ENCODE measurements around the gene RARA.

Gene RARA

DNA sequence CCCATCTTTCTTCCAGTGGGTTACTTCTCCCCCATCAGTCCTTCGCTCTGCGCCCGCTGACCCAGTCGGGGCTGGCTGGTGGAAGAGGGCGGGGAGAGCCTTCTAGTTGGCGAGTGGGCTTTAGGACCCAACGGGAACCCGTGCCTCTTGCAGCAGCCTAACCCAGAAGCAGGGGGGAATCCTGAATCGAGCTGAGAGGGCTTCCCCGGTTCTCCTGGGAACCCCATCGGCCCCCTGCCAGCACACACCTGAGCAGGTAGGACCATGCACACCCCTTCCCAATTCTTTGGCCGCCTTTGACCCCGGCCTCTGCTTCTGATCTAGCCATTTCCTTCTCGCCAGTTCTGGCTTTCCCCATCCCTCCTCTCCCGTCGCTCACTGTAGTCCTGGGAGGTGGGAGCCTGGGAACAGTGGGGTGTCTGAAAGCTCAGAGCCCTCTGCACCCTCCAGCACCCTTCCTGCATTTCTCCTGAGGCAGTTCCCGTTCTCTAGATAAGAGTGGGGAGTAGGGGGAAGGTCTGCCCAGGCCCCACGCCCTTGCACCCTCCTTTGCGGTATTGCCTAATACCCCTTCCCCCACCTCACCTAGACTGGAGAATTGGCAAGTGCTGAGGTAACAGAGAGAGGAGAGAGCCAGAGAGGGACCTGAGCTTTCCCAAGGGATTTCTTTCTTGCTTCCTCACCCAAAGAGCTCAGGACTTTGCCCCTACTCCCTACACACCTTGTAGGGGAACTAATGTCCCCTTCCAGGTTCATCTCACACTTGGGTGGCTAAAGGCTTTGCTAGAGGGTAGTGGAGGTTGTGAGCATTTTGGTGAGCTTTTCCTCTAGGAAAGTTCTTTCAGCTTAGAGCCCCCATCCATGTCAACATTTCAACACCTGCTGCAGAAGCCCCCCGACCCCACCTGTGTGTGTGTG is at the start of gene RARA:
Gene RARA (plus strand): TSS at position 150 of the 918 bp plus-strand sequence. CDS start 22,039 bp downstream, outside the sequence.
- H3K27ac ChIP-seq = no peak within 1 kb of the TSS
- no peak for DNase-seq (ENCODE audit: low read depth, low spot score)

DNA sequence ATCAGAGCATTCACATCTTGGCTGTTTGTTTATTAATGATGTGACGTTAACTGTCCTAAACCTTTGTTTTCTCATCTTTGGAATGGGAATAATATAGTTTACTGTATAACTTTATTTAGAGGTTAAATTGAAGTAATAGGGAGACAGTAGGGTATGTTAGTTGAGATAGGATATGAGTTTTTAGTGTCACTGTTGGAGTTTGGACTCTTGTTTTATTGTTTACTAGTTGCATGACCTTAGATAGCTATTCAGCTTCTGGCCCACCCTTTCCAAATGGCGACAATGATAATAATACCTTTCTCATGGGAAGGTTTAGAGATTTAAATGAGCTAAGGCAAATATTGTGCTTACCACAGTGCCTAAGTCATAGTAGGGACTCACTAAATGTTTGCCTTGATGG is 49.5 kb upstream of the RARA start:
- DNase-seq (ENCODE audit: low read depth, low spot score) = no peak
- no peak overlapping the region for H3K27ac ChIP-seq

DNA sequence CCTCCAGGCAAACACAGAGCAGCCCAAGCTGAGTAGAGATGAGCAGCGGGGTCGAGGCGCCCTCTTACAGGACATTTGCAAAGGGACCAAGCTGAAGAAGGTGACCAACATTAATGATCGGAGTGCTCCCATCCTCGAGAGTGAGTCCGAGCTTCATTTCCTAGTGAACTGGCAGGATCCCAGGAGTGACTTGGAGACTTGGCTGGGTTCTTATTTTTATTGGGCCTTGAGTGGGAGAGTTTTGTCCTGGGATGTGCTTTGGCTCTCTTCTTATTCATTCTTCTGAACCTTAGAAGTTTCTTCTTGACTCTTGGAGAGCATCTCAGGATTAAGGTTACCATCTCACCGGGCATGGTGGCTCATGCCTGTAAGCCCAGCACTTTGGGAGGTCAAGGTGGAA is 48.5 kb upstream of the RARA start:
- DNase-seq (ENCODE audit: low read depth, low spot score) = no peak
- no peak overlapping the region for H3K27ac ChIP-seq

DNA sequence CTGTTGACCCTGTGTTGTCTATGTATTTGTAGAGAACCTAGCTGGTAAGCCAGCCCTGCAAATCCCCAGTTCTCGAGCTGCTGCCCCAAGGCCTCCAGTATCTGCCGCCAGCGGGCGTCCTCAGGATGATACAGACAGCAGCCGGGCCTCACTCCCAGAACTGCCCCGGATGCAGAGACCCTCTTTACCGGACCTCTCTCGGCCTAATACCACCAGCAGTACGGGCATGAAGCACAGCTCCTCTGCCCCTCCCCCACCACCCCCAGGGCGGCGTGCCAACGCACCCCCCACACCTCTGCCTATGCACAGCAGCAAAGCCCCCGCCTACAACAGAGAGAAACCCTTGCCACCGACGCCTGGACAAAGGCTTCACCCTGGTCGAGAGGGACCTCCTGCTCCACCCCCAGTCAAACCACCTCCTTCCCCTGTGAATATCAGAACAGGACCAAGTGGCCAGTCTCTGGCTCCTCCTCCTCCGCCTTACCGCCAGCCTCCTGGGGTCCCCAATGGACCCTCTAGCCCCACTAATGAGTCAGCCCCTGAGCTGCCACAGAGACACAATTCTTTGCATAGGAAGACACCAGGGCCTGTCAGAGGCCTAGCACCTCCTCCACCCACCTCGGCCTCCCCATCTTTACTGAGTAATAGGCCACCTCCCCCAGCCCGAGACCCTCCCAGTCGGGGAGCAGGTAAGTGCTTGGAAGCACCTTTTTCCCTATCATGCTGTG is 44.4 kb upstream of the RARA start:
- H3K27ac ChIP-seq = no peak overlapping the region
- DNase-seq (ENCODE audit: low read depth, low spot score) = no peak

DNA sequence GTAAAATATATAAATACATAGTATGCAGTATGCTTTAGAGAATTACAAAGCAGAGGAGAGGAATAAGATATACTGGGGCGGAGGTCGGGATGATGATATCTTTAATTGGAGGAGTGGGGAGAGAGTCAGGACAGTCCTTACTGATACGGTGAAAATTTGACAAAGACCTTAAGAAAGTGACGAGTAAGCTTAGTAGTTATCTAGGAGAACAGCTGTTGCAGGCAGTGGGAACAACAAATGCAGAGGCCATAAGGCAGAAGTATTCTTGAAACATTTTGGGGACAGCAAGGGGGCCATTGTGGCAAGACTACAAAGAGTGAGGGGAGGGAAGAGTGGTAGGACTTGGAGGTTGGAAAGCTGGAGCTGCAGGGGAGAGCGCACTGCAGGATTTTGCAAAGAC is 43.6 kb upstream of the RARA start:
- no peak for DNase-seq (ENCODE audit: low read depth, low spot score)
- no peak overlapping the region for H3K27ac ChIP-seq

DNA sequence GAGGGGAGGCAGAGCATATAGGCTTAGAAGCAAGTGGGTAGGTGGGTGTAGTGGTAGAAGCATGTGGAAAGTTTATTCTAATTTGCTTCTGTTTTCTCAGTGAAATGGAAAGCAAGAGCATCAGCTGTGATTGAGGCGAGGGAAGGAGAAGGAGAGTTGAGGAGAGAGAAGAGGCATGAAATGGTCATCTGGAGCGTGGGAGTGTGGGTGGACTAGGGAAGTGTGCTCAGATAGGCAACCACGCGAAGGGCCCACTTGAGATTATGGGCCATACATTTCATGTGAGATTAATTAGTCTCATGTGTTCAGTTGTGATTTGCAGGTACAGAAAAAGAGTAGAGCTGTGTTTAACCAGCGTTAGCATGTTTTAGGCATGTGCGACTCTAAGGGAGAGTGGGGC is 42.1 kb upstream of the RARA start:
- no peak overlapping the region for H3K27ac ChIP-seq
- DNase-seq (ENCODE audit: low read depth, low spot score) = no peak

DNA sequence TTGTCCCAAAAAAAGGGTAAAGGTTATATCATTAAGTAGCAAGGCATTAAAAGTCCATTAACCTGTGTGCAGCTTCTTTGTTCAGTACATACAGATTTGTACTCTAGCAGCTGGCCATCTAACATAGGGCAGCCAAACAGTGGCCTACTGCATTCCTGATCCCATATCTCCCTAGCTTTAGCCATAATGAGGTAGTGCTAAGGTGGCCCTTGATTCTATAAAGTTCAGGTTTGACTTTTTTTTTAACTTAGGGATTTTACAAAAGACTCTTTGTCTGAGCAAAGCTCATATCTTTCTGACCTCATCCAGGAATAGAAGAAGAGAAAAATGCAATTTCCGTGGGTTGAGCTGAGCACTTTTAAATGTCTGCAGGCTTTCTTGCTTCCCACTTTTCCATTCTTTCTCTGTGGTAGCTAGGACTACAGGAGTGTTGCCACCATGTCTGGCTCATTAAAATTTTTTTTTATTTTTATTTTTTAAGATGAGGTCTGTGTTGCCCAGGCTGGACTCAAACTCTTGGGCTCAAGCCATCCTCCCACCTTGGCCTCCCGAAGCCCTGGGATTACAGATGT is 40.8 kb upstream of the RARA start:
- DNase-seq (ENCODE audit: low read depth, low spot score) = no peak
- H3K27ac ChIP-seq = no peak overlapping the region

DNA sequence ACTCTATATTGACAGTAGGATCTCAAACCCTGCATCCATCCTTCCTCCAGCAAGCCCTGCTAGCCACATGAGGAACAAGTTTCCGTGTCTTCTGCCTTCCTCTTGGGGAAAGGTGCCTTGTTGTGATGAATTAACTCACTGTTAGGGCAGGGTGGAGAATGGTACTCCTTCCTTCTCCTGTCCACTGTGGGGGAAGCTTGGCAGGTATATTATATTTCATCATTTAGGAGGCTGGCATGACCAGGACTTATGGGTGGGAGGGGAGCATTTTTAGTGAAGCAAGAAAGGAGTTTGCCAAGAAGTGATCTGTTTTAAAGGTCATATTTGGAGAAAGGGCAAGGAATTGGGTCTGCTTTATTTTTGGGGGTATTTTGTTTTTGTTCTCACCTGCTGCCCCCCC is 30.6 kb upstream of the RARA start:
- DNase-seq (ENCODE audit: low read depth, low spot score) = no peak
- H3K27ac ChIP-seq = no peak overlapping the region

DNA sequence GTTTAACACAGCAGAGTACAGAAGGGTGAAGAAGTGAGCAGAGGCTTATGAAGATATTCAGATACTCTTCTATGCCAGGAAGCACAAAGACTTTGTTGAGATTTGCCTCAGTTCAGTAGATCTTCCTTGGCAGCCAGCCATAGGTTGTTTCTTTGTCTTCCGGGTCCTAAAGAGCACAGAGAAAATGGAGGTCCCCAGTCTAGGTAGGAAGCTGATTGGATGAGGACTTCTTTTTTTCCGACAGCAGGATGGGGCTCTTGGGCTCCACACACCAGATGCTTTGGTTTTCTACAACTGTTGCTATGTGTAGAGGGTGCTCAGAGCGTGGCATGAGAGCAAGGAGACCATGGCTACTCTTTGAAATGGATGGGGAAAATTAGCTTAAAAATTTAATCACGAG is 29.6 kb upstream of the RARA start:
- H3K27ac ChIP-seq = no peak overlapping the region
- DNase-seq (ENCODE audit: low read depth, low spot score) = no peak

DNA sequence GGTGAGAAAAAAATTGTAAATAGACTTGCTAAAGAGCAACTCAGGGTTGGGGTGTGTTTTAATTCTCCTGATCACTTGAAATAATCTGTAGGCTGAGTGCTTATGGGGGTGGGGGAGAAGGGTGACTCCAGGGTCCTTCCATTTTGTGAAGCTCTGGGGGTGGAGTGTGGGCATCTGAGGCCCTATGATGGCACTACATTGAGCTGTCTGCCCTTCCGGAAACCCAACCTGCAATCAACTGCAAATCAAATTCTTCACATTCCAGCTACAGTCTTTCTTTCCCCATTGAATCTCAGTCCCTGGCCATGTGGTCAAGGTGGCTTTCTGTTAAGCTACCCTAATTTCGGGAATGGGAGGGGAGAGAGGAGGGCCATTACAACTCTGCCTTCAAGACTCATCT is 27.3 kb upstream of the RARA start:
- H3K27ac ChIP-seq = no peak overlapping the region
- DNase-seq (ENCODE audit: low read depth, low spot score) = no peak

DNA sequence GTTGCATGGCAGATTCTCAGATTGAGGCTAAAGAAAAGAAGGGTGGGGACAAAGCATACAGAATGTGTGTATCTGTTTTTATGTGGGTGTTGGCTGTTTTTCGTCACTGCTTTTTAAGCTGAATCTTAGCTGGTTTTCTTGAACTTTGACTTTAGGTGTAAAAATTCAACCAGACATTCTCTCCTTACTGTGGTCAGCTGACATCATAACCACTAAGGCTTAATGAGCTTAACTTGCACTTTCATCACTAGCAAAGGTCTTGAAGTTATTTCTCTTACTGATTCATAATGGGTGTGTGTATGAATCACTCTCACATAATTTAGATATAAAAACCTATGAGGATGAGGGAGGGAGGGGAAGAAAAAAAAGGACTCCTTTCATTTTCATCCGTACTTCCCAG is 25.3 kb upstream of the RARA start:
- DNase-seq (ENCODE audit: low read depth, low spot score) = peak; percentile 91
- peak overlapping the region; percentile 94 for H3K27ac ChIP-seq

DNA sequence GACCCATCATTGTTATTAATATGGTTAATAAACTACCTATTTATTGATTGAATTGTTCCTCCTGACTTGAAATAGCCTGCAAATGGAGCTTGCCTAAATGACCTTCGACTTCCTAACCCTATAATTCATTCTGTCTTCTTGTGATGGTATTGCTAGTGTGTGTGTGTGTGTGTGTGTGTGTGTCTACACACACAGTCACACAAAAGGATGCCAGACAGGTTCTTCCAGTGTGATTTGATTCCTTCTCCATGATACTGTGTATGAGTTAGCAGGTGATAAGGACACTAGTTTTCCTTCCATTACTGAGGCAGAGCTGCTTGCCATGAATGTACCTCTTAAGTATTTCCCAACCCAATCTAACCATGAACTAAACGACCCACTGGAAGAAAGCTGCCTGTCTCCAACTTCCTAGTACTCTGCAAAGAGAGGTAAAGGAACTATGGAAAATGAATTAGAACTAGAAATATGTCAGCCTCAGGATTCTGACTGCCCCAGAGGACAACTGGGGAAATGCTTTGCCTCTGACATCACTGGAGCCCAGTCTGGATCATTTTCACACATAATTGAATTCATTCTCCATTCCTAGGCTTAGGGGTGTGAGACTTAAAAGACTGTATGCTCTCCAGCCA is 24.8 kb upstream of the RARA start:
- peak overlapping the region; percentile 94 for H3K27ac ChIP-seq
- DNase-seq (ENCODE audit: low read depth, low spot score) = peak; percentile 99

DNA sequence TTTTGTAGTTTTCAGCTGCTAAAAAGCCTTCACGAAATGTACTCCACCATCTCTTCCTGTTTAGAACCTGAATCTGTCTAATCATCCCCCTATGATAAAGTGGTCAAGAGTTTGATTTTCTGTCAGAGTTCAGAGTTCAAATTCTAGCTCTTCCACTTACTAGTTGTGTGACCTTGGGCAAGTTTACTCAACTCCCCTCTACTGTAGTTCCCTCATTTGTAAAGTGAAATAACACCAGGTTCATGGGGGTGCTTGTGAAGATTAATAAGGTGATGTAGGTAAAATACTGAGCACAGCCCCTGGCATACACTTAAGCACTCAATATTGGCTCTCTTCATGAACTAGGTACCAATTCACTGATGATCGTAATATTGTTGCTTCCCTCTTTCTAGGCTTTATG is 22.5 kb upstream of the RARA start:
- DNase-seq (ENCODE audit: low read depth, low spot score) = no peak
- no peak overlapping the region for H3K27ac ChIP-seq

DNA sequence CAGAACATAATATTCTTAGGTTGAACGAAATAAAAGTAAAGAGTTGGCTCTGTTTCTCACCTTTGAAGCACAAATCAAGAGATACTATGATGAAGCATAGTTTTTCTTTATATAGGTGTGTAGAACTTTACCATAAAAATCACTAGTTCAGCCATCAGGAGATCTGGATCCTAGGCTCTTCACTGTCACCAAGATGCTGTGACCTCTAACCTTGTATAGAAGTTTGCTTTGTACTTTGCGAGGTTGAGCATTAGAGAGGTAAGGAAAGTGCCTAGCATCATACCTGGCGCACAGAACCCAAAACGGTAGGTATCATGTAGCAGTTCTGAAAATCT is 21.9 kb upstream of the RARA start:
- no peak overlapping the region for H3K27ac ChIP-seq
- DNase-seq (ENCODE audit: low read depth, low spot score) = no peak

DNA sequence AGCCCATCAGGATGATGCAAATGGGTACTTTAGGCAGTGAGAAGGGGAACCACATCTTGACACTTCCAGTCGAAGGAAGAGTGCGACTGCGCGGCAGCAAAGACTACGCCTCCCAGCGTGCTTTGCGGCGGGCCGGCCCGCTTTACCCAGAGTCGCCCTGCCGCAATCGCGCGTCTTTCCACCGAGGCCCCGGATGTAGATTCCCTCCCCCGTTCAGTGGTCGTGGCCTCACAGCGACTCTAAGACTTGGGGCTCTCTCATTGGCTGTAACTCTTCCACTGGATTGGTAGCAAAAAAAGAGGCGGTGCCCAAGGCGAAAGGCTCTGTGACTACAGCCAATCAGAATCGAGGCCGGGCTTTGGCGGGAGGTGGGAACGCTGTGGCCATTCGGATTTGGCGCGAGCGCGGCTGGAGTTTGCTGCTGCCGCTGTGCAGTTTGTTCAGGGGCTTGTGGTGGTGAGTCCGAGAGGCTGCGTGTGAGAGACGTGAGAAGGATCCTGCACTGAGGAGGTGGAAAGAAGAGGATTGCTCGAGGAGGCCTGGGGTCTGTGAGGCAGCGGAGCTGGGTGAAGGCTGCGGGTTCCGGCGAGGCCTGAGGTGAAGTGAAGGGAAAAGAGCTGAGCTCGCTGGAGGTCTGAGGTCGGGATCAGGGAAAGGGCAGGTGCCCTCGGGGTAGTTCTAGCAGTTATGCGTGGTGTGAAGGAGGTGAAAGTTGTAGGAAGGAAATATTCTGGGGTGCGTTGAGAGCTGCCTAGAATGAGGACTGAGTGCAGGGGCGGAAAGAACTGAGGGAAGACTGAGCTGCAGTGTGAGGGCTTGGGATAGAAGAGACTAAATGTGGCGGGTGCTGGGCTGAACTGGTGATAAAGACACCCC is 21.2 kb upstream of the RARA start, which contains the start of gene CDC6:
Gene CDC6 (plus strand): TSS at position 386 of the 876 bp plus-strand sequence. CDS start 1,542 bp downstream, outside the sequence.
- H3K27ac ChIP-seq = peak within 1 kb of the TSS; percentile 19
- DNase-seq (ENCODE audit: low read depth, low spot score) = peak; percentile 94

DNA sequence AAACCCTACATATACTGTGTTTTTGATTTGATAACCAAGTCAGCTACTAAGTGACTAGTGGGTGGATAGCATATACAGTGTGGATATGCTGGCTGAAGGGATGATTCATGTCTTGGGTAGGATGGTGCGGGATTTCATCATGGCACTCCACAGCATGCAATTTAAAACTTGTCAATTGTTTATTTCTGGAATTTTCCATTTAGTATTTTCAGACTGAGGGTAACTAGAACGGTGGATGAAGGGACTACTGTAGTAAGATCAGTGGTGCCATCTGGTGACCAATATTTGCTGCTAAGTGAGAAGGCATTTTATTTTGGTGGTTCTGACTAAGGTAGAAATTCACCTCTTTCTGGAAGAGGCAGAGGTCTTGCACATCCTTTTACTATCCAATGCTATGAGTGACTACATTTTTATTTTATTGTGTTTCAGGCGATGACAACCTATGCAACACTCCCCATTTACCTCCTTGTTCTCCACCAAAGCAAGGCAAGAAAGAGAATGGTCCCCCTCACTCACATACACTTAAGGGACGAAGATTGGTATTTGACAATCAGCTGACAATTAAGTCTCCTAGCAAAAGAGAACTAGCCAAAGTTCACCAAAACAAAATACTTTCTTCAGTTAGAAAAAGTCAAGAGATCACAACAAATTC is 18.2 kb upstream of the RARA start:
- peak overlapping the region; percentile 51 for H3K27ac ChIP-seq
- peak; percentile 64 for DNase-seq (ENCODE audit: low read depth, low spot score)

DNA sequence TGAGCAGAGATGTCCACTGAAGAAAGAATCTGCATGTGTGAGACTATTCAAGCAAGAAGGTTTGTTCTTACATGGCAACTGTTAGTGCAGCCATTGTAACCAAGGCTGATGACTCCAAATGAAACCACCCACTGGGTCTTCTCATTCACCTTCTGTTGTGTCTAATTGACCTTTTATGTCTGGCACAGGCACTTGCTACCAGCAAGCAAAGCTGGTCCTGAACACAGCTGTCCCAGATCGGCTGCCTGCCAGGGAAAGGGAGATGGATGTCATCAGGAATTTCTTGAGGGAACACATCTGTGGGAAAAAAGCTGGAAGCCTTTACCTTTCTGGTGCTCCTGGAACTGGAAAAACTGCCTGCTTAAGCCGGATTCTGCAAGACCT is 17.7 kb upstream of the RARA start:
- H3K27ac ChIP-seq = no peak overlapping the region
- no peak for DNase-seq (ENCODE audit: low read depth, low spot score)

DNA sequence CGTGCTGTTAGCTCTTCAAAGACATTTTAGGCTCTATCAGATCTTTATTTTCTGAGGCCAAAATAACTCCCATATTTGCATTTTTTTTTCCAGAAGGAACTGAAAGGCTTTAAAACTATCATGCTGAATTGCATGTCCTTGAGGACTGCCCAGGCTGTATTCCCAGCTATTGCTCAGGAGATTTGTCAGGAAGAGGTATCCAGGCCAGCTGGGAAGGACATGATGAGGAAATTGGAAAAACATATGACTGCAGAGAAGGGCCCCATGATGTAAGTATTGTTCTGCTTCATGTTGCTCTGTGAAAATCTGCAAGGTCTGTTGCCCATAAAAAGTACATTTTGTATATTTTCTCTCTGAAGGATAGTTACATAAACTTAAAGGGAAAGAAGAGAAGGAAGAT is 15.6 kb upstream of the RARA start:
- no peak overlapping the region for H3K27ac ChIP-seq
- no peak for DNase-seq (ENCODE audit: low read depth, low spot score)

All from epithelial cell of prostate (primary cell).